HEK293 (cell line): ENCODE data around the gene CACNA1B.

ENCODE experiments used
- CTCF ChIA-PET: fragments of 350-600 bp; formaldehyde crosslinking; extraction: SDS; loops from one replicate; lab custom pipeline; 2021; ENCODE audit warnings: antibody characterized with exemption; lab: Yijun Ruan, JAX
- POLR2A ChIA-PET: fragments of 300-600 bp; formaldehyde crosslinking; extraction: SDS; loops from one replicate; lab custom pipeline; 2020; ENCODE audit warnings: antibody characterized with exemption, inconsistent platforms; lab: Yijun Ruan, JAX
- H3K27ac ChIP-seq: fragments of 200-500 bp; sonication (Bioruptor generic); 2 replicates; pipeline ENCODE4 v1.5.1; 2014; ENCODE audit warnings: low read depth, low read length, control low read depth, inconsistent platforms; ENCODE audit errors: extremely low read depth
- H3K36me3 ChIP-seq, 2 experiments: fragments of 200-500 bp in 1 of 2; sonication (Bioruptor generic) in 1 of 2; 1 replicate in 1 of 2; 2 replicates in 1 of 2; pipeline ENCODE4 v1.5.1; 2014 to 2017; ENCODE audit warnings: inconsistent platforms in 2 of 2, low read length in 2 of 2; ENCODE audit not compliant: control insufficient read depth in 2 of 2, insufficient read depth in 1 of 2
- H3K4me1 ChIP-seq: fragments of 200-500 bp; sonication (Bioruptor generic); 2 replicates; pipeline ENCODE4 v1.5.1; 2014; ENCODE audit warnings: mild to moderate bottlenecking, low read length, inconsistent platforms; ENCODE audit not compliant: control insufficient read depth, insufficient read depth
- H3K4me3 ChIP-seq: 2 replicates; pipeline ENCODE4 v1.5.1; 2011; ENCODE audit warnings: low read depth, mild to moderate bottlenecking, control low read depth, low read length, moderate library complexity
- H3K9me3 ChIP-seq: fragments of 200-500 bp; sonication (Bioruptor generic); 2 replicates; pipeline ENCODE4 v1.5.1; 2014; ENCODE audit warnings: low read depth, low read length, inconsistent platforms; ENCODE audit not compliant: control insufficient read depth, insufficient read depth
- FEZF1 ChIP-seq: fragments of 450-650 bp; formaldehyde crosslinking; IDR thresholded peaks from 2 replicates; pipeline ENCODE4 v1.5.1; 2016; ENCODE audit warnings: missing biosample characterization, missing genetic modification characterization
- GFI1B ChIP-seq: fragments of 450-650 bp; formaldehyde crosslinking; IDR thresholded peaks from 2 replicates; pipeline ENCODE4 v1.5.1; 2016; ENCODE audit warnings: missing biosample characterization, missing genetic modification characterization
- IKZF3 ChIP-seq: fragments of 450-650 bp; IDR thresholded peaks from 2 replicates; pipeline ENCODE4 v1.5.0; 2018; ENCODE audit warnings: missing biosample characterization, mild to moderate bottlenecking, missing genetic modification characterization, moderate library complexity
- SP7 ChIP-seq: fragments of 450-650 bp; formaldehyde crosslinking; IDR thresholded peaks from 2 replicates; pipeline ENCODE4 v1.5.1; 2016; ENCODE audit warnings: missing biosample characterization, missing genetic modification characterization
- TRIM28 ChIP-seq: IDR thresholded peaks from 2 replicates; pipeline ENCODE4 v1.6.1; 2011; ENCODE audit warnings: low read length, control low read depth, borderline replicate concordance
- ZBTB8A ChIP-seq: fragments of 450-650 bp; formaldehyde crosslinking; IDR thresholded peaks from 2 replicates; pipeline ENCODE4 v1.5.1; 2016; ENCODE audit warnings: missing biosample characterization, missing genetic modification characterization
- ZNF112 ChIP-seq: fragments of 450-650 bp; formaldehyde crosslinking; IDR thresholded peaks from 2 replicates; pipeline ENCODE4 v1.5.0; 2017; ENCODE audit warnings: missing biosample characterization, missing genetic modification characterization
- ZNF155 ChIP-seq: fragments of 450-650 bp; formaldehyde crosslinking; IDR thresholded peaks from 2 replicates; pipeline ENCODE4 v1.5.1; 2016; ENCODE audit warnings: missing biosample characterization, missing genetic modification characterization
- ZNF157 ChIP-seq: fragments of 450-650 bp; formaldehyde crosslinking; IDR thresholded peaks from 2 replicates; pipeline ENCODE4 v1.5.1; 2016; ENCODE audit warnings: missing biosample characterization, missing genetic modification characterization
- ZNF214 ChIP-seq: fragments of 450-650 bp; formaldehyde crosslinking; IDR thresholded peaks from 2 replicates; pipeline ENCODE4 v1.5.1; 2017; ENCODE audit warnings: missing biosample characterization, mild to moderate bottlenecking, missing genetic modification characterization, borderline replicate concordance
- ZNF510 ChIP-seq: fragments of 450-650 bp; formaldehyde crosslinking; IDR thresholded peaks from 2 replicates; pipeline ENCODE4 v1.5.1; 2018; ENCODE audit warnings: mild to moderate bottlenecking, missing genetic modification characterization, missing biosample characterization; ENCODE audit not compliant: insufficient replicate concordance
- ZNF513 ChIP-seq: fragments of 450-650 bp; IDR thresholded peaks from 2 replicates; pipeline ENCODE4 v1.5.1; 2018; ENCODE audit warnings: missing biosample characterization, missing genetic modification characterization
- ZNF560 ChIP-seq: fragments of 450-650 bp; formaldehyde crosslinking; IDR thresholded peaks from 2 replicates; pipeline ENCODE4 v1.5.1; 2017; ENCODE audit warnings: missing biosample characterization, missing genetic modification characterization, borderline replicate concordance
- ZNF768 ChIP-seq: fragments of 450-650 bp; formaldehyde crosslinking; IDR thresholded peaks from 2 replicates; pipeline ENCODE4 v1.5.1; 2018; ENCODE audit warnings: missing biosample characterization, mild to moderate bottlenecking, missing genetic modification characterization
- ZNF777 ChIP-seq: fragments of 450-650 bp; formaldehyde crosslinking; IDR thresholded peaks from 2 replicates; pipeline ENCODE4 v1.5.1; 2017; ENCODE audit warnings: missing biosample characterization, missing genetic modification characterization, borderline replicate concordance
- TF ChIP-seq, protein P1 (sequence below): fragments of 450-650 bp; formaldehyde crosslinking; IDR thresholded peaks from 2 replicates; pipeline ENCODE4 v1.5.1; 2016; ENCODE audit warnings: missing biosample characterization, missing genetic modification characterization, low read depth
- TF ChIP-seq, protein P2 (sequence below): fragments of 450-650 bp; formaldehyde crosslinking; IDR thresholded peaks from 2 replicates; pipeline ENCODE4 v1.5.1; 2016; ENCODE audit warnings: missing biosample characterization, missing genetic modification characterization
- TF ChIP-seq, protein P3 (sequence below): fragments of 450-650 bp; formaldehyde crosslinking; IDR thresholded peaks from 2 replicates; pipeline ENCODE4 v1.5.1; 2016; ENCODE audit warnings: missing biosample characterization, missing genetic modification characterization
- TF ChIP-seq, protein P4 (sequence below): fragments of 450-650 bp; formaldehyde crosslinking; IDR thresholded peaks from 2 replicates; pipeline ENCODE4 v1.5.1; 2017; ENCODE audit warnings: missing biosample characterization, missing genetic modification characterization

CACNA1B gene

DNA sequence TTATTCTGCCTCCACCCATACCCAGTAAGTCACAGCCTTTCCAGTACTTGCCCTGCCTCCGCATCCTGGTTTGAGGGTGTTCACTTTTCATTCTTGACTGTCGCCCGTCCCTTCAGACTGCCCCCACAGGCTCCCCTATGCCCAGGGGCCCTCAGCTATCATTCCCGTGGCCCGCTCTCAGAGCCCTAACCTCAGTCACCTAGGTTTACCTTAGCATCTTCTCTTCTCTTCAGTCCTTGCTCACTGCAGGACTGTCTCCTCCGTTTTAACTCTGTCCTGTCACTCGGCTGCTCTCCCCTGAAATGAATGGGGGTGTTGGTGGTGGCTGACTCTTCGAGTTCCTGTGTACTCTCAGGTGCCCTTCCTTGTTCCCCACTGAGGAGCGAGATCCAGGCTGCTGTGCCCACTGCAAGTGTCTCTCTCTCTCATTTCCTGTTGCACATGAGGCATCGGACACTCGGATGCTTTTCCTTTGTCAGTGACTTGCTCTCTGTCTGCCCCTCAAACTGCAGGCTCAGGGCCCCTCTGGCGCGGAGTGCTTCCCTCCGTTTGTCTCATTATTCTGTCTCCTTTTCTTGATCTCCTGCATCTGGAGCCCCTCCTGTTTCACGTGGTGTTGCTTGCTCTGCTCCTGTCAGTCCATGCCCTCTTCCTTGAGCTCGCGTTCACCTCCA lies 89.8 kb downstream of the CACNA1B start:
- CTCF ChIA-PET = no interaction called here
- POLR2A ChIA-PET = no interaction called here
- no peaks in the 10 kb centered on the region for H3K36me3 ChIP-seq
- no peaks in the 10 kb centered on the region for H3K9me3 ChIP-seq
- H3K27ac ChIP-seq = no peak overlapping the region
- no peaks in the 10 kb centered on the region for H3K4me1 ChIP-seq
- H3K4me3 ChIP-seq = no peak overlapping the region
- TF ChIP-seq FEZF1 (no peak), ZNF157 (tag by site-specific recombination) (no peak), ZNF214 (no peak)
- TF ChIP-seq, protein P1, sequence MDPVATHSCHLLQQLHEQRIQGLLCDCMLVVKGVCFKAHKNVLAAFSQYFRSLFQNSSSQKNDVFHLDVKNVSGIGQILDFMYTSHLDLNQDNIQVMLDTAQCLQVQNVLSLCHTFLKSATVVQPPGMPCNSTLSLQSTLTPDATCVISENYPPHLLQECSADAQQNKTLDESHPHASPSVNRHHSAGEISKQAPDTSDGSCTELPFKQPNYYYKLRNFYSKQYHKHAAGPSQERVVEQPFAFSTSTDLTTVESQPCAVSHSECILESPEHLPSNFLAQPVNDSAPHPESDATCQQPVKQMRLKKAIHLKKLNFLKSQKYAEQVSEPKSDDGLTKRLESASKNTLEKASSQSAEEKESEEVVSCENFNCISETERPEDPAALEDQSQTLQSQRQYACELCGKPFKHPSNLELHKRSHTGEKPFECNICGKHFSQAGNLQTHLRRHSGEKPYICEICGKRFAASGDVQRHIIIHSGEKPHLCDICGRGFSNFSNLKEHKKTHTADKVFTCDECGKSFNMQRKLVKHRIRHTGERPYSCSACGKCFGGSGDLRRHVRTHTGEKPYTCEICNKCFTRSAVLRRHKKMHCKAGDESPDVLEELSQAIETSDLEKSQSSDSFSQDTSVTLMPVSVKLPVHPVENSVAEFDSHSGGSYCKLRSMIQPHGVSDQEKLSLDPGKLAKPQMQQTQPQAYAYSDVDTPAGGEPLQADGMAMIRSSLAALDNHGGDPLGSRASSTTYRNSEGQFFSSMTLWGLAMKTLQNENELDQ (tag by site-specific recombination) = no peak

DNA sequence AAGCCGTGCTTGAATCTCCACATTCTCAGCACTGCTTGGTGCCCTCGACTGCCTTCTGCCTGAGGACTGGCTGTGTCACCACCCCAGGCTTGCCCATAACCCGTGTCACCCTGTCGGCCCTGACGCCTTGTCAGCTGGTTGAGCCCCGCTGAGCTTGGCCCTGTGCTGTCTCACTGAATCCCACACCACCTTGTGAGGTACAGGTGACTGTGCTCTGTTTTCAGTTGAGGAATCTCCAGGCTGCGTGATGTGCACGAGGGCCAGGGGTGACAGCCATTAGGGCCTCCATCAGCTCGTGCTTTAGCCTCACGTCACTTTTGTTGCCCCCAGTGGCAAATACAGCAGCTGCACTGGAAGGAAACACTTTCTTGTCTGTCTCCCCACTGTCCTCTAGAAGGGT lies 90.7 kb downstream of the CACNA1B start:
- ChIA-PET CTCF (interaction anchor here (1.1 kb wide), 1 partner anchor 11 kb away, joined by 3 read pairs; no protein-coding TSS in a partner anchor), POLR2A (no interaction called here)
- TF ChIP-seq, protein P2, sequence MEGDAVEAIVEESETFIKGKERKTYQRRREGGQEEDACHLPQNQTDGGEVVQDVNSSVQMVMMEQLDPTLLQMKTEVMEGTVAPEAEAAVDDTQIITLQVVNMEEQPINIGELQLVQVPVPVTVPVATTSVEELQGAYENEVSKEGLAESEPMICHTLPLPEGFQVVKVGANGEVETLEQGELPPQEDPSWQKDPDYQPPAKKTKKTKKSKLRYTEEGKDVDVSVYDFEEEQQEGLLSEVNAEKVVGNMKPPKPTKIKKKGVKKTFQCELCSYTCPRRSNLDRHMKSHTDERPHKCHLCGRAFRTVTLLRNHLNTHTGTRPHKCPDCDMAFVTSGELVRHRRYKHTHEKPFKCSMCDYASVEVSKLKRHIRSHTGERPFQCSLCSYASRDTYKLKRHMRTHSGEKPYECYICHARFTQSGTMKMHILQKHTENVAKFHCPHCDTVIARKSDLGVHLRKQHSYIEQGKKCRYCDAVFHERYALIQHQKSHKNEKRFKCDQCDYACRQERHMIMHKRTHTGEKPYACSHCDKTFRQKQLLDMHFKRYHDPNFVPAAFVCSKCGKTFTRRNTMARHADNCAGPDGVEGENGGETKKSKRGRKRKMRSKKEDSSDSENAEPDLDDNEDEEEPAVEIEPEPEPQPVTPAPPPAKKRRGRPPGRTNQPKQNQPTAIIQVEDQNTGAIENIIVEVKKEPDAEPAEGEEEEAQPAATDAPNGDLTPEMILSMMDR (tag by site-specific recombination) = peak; percentile 38
- no peak for TF ChIP-seq ZNF560 (tag by site-specific recombination)
- Histone ChIP-seq H3K27ac (no peak overlapping the region), H3K4me3 (no peak overlapping the region), H3K9me3 (no peaks in the 10 kb centered on the region), H3K36me3 (no peaks in the 10 kb centered on the region), H3K4me1 (no peaks in the 10 kb centered on the region)

DNA sequence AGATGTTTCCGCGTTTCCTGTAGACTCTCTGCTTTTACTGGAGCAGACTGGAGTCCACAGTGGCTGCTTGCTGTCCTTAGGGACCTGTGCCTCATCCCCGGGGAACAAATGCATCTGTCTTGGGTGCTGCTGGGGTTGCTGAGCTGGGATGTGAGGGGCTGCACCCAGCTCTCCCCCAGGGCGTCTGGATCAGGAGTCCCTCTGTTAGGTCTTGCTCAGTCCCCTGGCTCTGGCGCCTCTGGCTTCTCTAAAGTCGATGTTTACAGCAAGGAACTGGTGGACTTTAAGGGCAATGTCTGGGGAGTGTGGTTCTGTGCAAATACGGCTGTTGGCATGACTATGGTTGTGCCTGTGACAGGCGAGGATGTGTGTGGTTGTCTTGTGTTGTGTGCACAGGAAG lies 91.4 kb downstream of the CACNA1B start:
- H3K4me3 ChIP-seq = no peak overlapping the region
- ChIA-PET POLR2A (interaction anchor here (0.7 kb wide), 1 partner anchor 60 kb away, joined by 3 read pairs; no protein-coding TSS in a partner anchor), CTCF (interaction anchor here (1.1 kb wide), 2 partner anchors 8 to 11 kb away, joined by 3 read pairs; no protein-coding TSS in a partner anchor)
- H3K9me3 ChIP-seq = no peaks in the 10 kb centered on the region
- H3K27ac ChIP-seq = no peak overlapping the region
- no peaks in the 10 kb centered on the region for H3K4me1 ChIP-seq
- no peaks in the 10 kb centered on the region for H3K36me3 ChIP-seq
- TF ChIP-seq ZNF510 (tag by site-specific recombination) (no peak), FEZF1 (no peak), TRIM28 (no peak), ZNF560 (tag by site-specific recombination) (no peak), ZNF214 (no peak), ZNF155 (tag by site-specific recombination) (no peak), ZNF112 (tag by site-specific recombination) (no peak), IKZF3 (tag by site-specific recombination) (no peak), GFI1B (tag by site-specific recombination) (no peak), ZNF513 (tag by site-specific recombination) (no peak), ZBTB8A (tag by site-specific recombination) (no peak), ZNF777 (tag by site-specific recombination) (no peak), ZNF768 (tag by site-specific recombination) (no peak), SP7 (tag by site-specific recombination) (no peak)
- TF ChIP-seq, protein P1 (tag by site-specific recombination) = no peak
- TF ChIP-seq, protein P3, sequence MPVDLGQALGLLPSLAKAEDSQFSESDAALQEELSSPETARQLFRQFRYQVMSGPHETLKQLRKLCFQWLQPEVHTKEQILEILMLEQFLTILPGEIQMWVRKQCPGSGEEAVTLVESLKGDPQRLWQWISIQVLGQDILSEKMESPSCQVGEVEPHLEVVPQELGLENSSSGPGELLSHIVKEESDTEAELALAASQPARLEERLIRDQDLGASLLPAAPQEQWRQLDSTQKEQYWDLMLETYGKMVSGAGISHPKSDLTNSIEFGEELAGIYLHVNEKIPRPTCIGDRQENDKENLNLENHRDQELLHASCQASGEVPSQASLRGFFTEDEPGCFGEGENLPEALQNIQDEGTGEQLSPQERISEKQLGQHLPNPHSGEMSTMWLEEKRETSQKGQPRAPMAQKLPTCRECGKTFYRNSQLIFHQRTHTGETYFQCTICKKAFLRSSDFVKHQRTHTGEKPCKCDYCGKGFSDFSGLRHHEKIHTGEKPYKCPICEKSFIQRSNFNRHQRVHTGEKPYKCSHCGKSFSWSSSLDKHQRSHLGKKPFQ = no peak
- TF ChIP-seq, protein P4, sequence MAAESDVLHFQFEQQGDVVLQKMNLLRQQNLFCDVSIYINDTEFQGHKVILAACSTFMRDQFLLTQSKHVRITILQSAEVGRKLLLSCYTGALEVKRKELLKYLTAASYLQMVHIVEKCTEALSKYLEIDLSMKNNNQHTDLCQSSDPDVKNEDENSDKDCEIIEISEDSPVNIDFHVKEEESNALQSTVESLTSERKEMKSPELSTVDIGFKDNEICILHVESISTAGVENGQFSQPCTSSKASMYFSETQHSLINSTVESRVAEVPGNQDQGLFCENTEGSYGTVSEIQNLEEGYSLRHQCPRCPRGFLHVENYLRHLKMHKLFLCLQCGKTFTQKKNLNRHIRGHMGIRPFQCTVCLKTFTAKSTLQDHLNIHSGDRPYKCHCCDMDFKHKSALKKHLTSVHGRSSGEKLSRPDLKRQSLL = no peak
